Upper lobe of left lung (tissue), 4 donors: Measurements from ENCODE around the gene VAMP3.

Experiments used
- POLR2A ChIP-seq, 4 donors: fragments of 450-650 bp; IDR thresholded peaks; one replicate each; pipeline ENCODE4 v1.5.1; 2016 to 2017; ENCODE audit warnings: antibody characterized with exemption in 4 of 4, mild to moderate bottlenecking in 2 of 4
- TF ChIP-seq, protein P1 (sequence below), 6 experiments: fragments of 450-650 bp in 4 of 6; fragments of 200-600 bp in 2 of 6; sonication (generic) in 2 of 6; IDR thresholded peaks; one replicate each; pipeline ENCODE4 v1.5.1; 2016 to 2019; ENCODE audit warnings: antibody characterized with exemption in 6 of 6

DNA sequence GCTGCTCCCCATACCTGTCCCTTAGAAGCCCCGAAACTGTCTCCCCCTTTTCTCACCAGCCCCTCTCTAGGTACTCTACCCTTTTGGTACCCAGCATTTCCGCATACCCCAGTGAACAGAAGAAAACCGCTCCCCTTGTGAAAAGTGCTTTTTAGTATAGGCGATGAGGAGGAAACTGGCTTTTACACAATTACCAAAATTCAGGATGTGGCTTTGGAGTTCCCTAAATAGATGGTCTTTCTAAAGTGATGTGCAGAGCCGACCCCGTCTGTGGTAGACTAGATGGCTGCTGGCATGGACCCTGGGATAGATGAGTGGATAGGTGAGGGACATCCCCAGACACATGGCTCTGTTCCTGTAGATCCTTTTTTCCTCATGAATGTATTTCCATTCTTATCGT lies 10.4 kb downstream of the VAMP3 start:
- TF ChIP-seq POLR2A (IDR thresholded peaks at IDR 0.05), result no peak
- TF ChIP-seq, protein P1, sequence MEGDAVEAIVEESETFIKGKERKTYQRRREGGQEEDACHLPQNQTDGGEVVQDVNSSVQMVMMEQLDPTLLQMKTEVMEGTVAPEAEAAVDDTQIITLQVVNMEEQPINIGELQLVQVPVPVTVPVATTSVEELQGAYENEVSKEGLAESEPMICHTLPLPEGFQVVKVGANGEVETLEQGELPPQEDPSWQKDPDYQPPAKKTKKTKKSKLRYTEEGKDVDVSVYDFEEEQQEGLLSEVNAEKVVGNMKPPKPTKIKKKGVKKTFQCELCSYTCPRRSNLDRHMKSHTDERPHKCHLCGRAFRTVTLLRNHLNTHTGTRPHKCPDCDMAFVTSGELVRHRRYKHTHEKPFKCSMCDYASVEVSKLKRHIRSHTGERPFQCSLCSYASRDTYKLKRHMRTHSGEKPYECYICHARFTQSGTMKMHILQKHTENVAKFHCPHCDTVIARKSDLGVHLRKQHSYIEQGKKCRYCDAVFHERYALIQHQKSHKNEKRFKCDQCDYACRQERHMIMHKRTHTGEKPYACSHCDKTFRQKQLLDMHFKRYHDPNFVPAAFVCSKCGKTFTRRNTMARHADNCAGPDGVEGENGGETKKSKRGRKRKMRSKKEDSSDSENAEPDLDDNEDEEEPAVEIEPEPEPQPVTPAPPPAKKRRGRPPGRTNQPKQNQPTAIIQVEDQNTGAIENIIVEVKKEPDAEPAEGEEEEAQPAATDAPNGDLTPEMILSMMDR (IDR thresholded peaks at IDR 0.05), result no peak
